T-helper 1 cell treated with Interleukin-12 subunit alpha and Interleukin-12 subunit beta and Interleukin-4 antibody, amounts not matched to agents 30 μg/mL and 1 μg/mL, for 36 hours (primary cell): ENCODE data around the gene TFCP2L1.

Experiments
- H3K27ac Mint-ChIP-seq: one replicate; pipeline ENCODE4 v1.8.0; 2021; ENCODE audit warnings: mild to moderate bottlenecking, mixed read lengths
- H3K27me3 Mint-ChIP-seq: one replicate; pipeline ENCODE4 v1.8.0; 2021; ENCODE audit warnings: low read depth, mixed read lengths
- H3K36me3 Mint-ChIP-seq: one replicate; pipeline ENCODE4 v1.8.0; 2021; ENCODE audit warnings: low read depth, mixed read lengths
- H3K4me1 Mint-ChIP-seq: one replicate; pipeline ENCODE4 v1.8.0; 2021; ENCODE audit warnings: low read depth, mixed read lengths
- H3K4me3 Mint-ChIP-seq: one replicate; pipeline ENCODE4 v1.8.0; 2021; ENCODE audit warnings: mild to moderate bottlenecking, moderate library complexity, mixed read lengths
- H3K9me3 Mint-ChIP-seq: one replicate; pipeline ENCODE4 v1.8.0; 2021; ENCODE audit warnings: mixed read lengths

The TFCP2L1 gene

DNA sequence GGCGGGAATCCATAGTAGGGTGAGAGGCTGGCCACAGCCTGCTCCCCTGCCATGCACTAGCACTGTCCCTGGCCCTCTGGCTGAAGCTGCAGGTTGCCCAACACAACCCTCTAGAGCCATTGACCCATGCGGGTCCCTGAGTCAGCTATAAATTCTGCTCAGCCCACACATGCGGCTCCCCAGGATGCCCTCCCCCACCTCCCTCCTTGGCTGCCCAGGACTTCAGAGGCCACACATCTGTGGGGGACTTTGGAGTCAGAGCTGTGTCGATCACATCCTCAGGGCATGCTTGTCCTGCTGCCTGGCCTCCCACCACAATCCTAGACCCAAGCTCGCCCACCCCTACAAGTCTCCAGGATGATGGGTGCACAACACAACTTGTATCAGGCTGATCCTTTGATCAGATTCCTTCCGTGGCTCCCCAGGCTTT lies 97.0 kb downstream of the TFCP2L1 start:
- no peak overlapping the region for H3K27ac Mint-ChIP-seq
- no peaks in the 10 kb centered on the region for H3K27me3 Mint-ChIP-seq
- no peak overlapping the region for H3K4me3 Mint-ChIP-seq

DNA sequence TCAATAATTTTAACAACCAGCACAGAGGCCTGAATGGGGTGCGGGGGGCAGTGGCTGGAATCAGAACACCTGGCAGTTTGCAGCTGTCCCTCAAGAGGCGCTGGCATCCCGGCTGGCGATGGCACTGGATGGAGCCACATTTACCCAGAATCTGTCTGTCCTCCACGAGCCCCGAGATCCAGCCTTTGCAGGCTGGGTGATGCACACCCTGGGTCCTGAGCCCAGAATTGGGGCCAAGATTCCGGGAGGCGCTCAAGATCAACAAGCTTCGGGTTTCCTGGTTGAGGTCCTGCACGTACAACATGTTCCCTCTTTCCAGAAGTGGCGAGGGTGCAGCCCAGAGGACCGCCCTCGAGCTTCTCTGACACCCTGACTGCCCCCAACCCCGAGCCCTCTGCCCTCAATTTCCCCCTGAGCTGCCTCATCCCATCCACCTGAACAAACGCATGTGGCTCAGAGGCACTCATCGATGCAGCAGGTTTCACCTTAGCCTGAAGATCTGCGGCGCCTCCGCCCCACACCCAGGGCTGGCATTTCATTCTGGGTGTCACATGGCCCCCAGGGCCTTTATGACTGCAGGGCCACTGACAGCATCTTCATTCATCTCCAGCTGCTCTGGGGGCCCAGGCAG lies 97.5 kb downstream of the TFCP2L1 start:
- no peaks in the 10 kb centered on the region for H3K9me3 Mint-ChIP-seq

More for the DNA sequence above, 97.0 kb downstream of the TFCP2L1 start:
- Mint-ChIP-seq H3K9me3 (no peaks in the 10 kb centered on the region), H3K36me3 (no peaks in the 10 kb centered on the region), H3K4me1 (no peaks in the 10 kb centered on the region)

DNA sequence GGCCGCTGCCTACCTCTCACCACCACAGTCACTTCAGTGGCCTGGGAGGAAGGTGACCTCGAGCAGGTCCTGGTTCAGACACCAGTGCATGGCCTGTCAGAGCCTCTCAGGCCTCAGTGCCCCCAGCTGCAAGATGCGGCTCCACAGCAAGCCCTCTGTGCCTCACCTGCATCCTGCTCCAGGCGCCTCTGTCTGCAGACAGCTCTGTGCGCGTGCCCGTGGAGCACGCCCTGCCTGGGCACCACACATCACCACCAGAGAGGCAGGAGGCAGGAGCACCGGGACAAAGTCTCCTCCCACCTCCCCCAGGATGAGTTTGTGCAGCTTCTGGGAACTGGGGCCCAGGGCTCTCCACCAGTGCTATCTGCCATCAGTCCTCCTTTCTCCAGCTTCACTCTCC lies 98.7 kb downstream of the TFCP2L1 start:
- Mint-ChIP-seq H3K9me3 (no peaks in the 10 kb centered on the region), H3K4me1 (no peaks in the 10 kb centered on the region), H3K36me3 (no peaks in the 10 kb centered on the region), H3K27ac (no peak overlapping the region), H3K4me3 (no peak overlapping the region), H3K27me3 (peaks cover 3% of the 10 kb centered on the region)

More for the DNA sequence above, 97.5 kb downstream of the TFCP2L1 start:
- no peak overlapping the region for H3K27ac Mint-ChIP-seq
- H3K4me1 Mint-ChIP-seq: no peaks in the 10 kb centered on the region
- no peaks in the 10 kb centered on the region for H3K36me3 Mint-ChIP-seq
- H3K4me3 Mint-ChIP-seq: no peak overlapping the region
- H3K27me3 Mint-ChIP-seq: no peaks in the 10 kb centered on the region

DNA sequence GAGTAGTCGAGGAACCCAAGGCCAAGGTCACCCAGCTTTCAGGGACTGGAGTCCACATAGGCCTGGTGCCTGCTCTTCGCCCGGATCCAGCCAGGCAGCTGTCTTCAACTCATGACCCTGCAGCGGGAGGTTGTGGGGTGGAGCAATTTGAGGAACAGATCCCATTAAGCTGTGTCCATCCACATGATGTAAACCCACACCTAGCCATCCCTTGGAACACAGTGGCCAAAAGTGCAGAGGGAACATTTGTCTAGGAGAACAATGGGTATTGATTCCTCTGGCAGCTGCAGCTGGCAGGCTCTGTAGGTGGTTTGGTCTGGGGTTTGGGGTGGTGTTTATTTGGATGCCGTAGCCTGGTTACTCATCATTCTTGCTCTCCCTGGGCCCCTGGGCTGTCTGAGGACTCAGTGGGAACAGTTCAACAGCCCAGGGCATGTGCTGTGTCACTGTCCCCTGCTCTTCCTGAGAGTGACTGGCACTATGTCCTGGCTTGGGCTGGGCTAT lies 99.4 kb downstream of the TFCP2L1 start:
- Mint-ChIP-seq H3K27ac (no peak overlapping the region), H3K27me3 (peaks cover 3% of the 10 kb centered on the region), H3K36me3 (no peaks in the 10 kb centered on the region), H3K9me3 (no peaks in the 10 kb centered on the region), H3K4me1 (no peaks in the 10 kb centered on the region), H3K4me3 (no peak overlapping the region)

DNA sequence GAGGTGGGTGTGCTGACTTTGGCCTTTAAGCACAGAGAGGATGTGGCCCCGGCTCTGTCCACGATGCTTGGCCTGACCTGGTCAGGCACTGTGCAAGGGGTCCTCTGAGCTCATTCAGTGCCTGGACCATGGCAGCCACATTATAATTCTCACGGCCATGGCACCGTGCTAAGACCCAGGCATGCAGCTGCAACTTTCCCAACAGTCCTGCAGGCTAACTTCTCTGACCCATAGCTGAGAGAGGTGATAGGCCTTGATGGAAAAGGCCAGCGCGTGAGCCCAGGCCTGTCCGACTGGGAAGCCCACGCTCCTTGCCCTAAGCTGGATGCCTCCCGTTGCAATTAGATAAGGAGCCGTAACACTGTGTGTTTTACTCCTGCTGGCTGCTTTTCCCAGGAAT lies 99.9 kb downstream of the TFCP2L1 start:
- no peaks in the 10 kb centered on the region for H3K9me3 Mint-ChIP-seq
- no peaks in the 10 kb centered on the region for H3K36me3 Mint-ChIP-seq
- H3K27me3 Mint-ChIP-seq: peaks cover 3% of the 10 kb centered on the region
- H3K4me3 Mint-ChIP-seq: no peak overlapping the region
- H3K27ac Mint-ChIP-seq: no peak overlapping the region
- no peaks in the 10 kb centered on the region for H3K4me1 Mint-ChIP-seq

DNA sequence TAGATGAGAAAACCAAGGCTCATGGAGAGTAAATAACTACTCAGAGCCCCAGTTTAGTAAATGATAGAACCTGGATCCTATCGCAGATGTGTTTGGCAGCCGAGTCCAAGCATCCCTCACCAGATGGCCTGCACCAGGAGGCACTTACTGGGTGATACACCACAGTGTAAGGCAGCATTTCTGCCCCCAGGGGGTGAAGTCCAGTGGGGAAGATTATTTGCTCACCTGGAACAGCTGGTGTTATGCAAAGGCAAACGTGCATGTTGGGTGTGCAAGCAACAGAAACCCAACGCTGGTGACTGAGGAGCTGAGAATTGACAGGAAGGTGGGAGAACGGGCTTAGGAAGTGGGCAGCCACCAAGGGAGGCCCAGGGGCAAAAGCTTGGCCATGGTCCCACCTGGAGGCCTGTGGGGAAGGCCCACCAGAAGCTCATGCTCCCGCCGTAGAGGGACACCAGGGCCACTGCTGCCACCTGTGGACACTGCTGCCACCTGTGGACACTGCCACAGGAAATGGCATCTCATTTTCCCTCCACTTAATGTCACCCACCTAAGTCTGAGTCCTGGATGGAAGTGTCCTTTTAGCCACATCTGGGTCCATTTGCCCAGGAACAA lies 100.6 kb downstream of the TFCP2L1 start:
- Mint-ChIP-seq H3K4me1 (no peaks in the 10 kb centered on the region), H3K36me3 (no peaks in the 10 kb centered on the region), H3K9me3 (no peaks in the 10 kb centered on the region), H3K27me3 (peaks cover 3% of the 10 kb centered on the region), H3K4me3 (no peak overlapping the region), H3K27ac (no peak overlapping the region)

DNA sequence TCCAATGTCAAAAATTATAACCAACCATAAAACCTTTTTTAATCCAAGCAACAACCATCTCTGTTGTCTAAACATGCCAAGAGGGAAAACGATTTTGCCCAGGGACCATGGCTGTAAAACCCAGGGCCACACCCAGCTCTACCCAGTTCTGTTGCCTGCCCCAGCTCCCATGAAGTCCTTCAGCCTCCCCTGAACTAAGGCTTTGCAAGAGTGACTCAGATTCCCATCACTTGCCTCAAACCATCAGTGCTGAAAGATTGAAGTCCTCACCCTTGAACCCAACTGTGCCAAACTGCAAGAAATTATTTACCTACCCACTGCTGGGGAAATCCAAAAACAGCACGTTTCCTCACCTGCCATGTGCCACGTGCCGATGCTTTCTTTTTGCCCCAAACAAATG lies 102.5 kb downstream of the TFCP2L1 start:
- H3K27me3 Mint-ChIP-seq: peaks cover 3% of the 10 kb centered on the region
- H3K4me3 Mint-ChIP-seq: no peak overlapping the region
- H3K36me3 Mint-ChIP-seq: no peaks in the 10 kb centered on the region
- H3K27ac Mint-ChIP-seq: no peak overlapping the region
- no peaks in the 10 kb centered on the region for H3K9me3 Mint-ChIP-seq
- no peaks in the 10 kb centered on the region for H3K4me1 Mint-ChIP-seq

DNA sequence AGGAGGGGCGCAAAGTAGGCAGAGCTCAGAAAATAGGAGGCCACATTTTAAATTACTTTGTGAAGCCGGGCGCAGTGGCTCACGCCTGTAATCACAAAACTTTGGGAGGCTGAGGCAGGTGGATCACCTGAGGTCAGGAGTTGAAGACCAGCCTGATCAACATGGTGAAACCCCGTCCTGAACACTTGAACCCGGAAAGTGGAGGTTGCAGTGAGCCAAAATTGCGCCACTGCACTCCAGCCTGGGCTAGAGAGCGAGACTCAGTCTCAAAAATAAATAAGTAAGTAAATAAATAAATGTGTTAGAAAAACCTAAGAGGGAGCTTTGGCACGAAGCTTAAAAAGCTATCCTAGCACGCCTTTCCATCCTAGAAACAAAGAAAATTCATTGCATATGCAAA lies 105.5 kb downstream of the TFCP2L1 start:
- peaks cover 3% of the 10 kb centered on the region for H3K27me3 Mint-ChIP-seq
- no peaks in the 10 kb centered on the region for H3K36me3 Mint-ChIP-seq
- no peaks in the 10 kb centered on the region for H3K4me1 Mint-ChIP-seq
- no peak overlapping the region for H3K4me3 Mint-ChIP-seq
- H3K27ac Mint-ChIP-seq: no peak overlapping the region
- no peaks in the 10 kb centered on the region for H3K9me3 Mint-ChIP-seq

DNA sequence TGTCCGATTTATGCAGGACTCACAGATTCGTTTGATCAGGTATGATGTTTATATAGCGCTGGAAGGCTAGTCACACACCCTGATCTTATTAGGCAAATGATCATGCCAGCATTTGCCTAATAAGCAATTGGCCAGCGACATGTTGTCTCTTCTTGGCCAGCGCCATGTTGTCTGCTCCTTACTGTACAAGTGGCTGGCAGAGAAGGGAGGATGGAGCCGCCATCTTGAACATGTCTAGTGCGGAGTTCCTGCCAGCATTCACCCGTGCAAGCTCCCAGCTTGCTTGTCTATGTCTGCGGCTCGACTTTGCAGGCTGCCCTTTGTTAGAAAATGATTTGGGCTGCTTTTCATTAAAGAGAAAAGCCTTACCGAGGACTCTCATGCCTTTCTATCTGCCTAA lies 106.3 kb downstream of the TFCP2L1 start:
- H3K27ac Mint-ChIP-seq: no peak overlapping the region
- no peaks in the 10 kb centered on the region for H3K36me3 Mint-ChIP-seq
- H3K27me3 Mint-ChIP-seq: peaks cover 3% of the 10 kb centered on the region
- H3K9me3 Mint-ChIP-seq: no peaks in the 10 kb centered on the region
- H3K4me3 Mint-ChIP-seq: no peak overlapping the region
- no peaks in the 10 kb centered on the region for H3K4me1 Mint-ChIP-seq

DNA sequence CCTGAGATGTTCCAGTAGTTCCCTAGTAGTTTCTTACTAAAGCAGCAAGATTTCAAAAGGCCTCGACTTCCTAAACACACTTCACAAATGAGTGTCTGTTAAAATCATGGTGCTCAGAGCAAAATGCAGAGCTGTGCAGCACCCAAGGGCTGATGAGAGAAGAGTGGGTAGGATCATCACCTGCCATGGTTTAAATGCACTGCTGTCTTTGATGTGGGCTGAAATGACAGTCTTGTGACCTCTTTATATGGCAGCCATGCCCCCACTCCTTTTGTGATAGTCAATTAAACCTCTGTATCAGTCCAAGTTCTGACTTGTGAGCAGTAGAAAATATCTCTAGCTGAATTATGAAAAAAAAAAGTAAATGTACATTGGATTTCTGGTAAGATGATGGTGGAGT lies 107.1 kb downstream of the TFCP2L1 start:
- no peaks in the 10 kb centered on the region for H3K4me1 Mint-ChIP-seq
- H3K9me3 Mint-ChIP-seq: no peaks in the 10 kb centered on the region
- no peaks in the 10 kb centered on the region for H3K36me3 Mint-ChIP-seq
- no peak overlapping the region for H3K4me3 Mint-ChIP-seq
- H3K27me3 Mint-ChIP-seq: peaks cover 3% of the 10 kb centered on the region
- no peak overlapping the region for H3K27ac Mint-ChIP-seq

DNA sequence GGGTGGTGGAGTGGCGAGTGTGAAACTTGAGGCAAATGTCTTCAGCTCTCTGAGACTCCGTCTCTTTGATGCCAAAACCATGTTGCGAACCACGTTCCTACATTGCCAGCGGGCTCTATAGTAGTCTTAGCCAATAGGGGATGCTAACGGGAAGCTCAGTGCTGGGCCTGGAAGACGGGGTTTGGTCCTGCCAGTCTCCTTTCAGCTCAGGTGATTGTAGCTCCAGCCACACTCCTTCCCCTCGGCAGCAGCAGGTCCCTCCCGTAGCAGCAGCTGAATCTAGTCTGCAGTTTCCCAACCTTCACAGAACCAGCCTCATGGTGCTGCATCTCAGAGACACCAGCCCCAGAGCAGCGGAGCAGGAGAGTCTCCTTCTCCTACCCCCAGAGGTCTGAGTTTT lies 109.7 kb downstream of the TFCP2L1 start:
- H3K27me3 Mint-ChIP-seq: no peaks in the 10 kb centered on the region
- no peak overlapping the region for H3K4me3 Mint-ChIP-seq
- no peaks in the 10 kb centered on the region for H3K9me3 Mint-ChIP-seq
- no peak overlapping the region for H3K27ac Mint-ChIP-seq
- no peaks in the 10 kb centered on the region for H3K4me1 Mint-ChIP-seq
- H3K36me3 Mint-ChIP-seq: no peaks in the 10 kb centered on the region

DNA sequence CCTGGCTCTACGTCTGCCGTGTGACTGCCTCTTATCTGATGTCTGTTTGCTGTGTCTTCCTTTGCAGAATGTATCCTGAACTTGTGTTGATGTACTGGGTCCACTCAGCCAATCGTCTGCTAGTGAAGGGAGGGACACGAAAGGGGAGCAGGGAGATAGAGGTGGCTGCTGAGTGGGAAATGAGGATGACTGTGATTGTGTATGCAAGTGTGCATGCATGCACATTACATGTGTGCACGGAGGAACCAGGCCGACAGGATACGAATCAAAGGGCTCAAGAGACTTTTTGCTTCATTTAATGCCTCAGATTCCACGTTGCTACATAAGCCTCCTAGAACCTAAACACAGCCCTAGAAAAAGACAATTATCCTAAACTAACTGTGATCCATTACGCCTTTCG lies 111.2 kb downstream of the TFCP2L1 start:
- no peaks in the 10 kb centered on the region for H3K9me3 Mint-ChIP-seq
- H3K27ac Mint-ChIP-seq: no peak overlapping the region
- no peaks in the 10 kb centered on the region for H3K4me1 Mint-ChIP-seq
- H3K36me3 Mint-ChIP-seq: no peaks in the 10 kb centered on the region
- H3K27me3 Mint-ChIP-seq: no peaks in the 10 kb centered on the region
- H3K4me3 Mint-ChIP-seq: no peak overlapping the region

DNA sequence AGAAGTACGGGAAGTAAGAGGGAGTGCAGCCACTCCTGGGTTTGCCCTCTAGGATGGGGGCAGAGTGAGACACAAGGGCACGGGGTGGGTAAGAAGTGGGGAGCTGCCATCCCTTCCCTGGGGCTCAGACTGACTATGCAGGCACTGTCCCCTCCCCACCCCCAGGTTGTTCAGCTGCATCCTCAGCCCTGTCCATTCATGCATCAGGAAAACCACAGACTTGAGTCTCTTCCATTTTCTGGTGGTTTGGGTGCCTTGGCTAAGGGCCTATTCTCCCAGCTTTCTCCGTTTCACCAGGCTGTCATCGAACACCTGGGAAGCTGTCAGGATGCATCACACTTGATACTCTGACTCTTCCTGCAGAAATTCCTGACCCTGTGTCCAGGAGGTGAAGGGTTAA lies 111.9 kb downstream of the TFCP2L1 start:
- no peaks in the 10 kb centered on the region for H3K27me3 Mint-ChIP-seq
- H3K36me3 Mint-ChIP-seq: no peaks in the 10 kb centered on the region
- no peaks in the 10 kb centered on the region for H3K9me3 Mint-ChIP-seq
- no peaks in the 10 kb centered on the region for H3K4me1 Mint-ChIP-seq
- no peak overlapping the region for H3K4me3 Mint-ChIP-seq
- no peak overlapping the region for H3K27ac Mint-ChIP-seq

DNA sequence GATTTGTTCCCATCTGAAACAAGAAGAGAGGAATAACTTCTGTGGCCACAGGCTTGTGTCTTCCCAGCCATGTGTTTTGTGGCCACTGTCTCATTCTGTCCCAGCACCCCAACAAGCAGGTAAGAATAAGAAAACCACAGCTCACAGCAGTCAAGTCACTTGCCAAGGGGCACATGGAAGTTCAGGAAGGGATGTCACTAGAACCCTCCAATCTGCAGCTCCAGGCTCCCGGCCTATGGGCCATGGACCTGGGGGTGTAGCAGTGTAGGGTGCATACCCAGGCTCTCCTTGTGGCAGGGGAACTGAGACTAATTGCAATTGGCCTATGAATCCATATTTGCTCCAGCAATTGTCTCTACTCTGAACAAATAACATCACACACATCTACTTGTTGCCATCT lies 112.5 kb downstream of the TFCP2L1 start:
- H3K4me3 Mint-ChIP-seq: no peak overlapping the region
- H3K9me3 Mint-ChIP-seq: no peaks in the 10 kb centered on the region
- H3K27me3 Mint-ChIP-seq: no peaks in the 10 kb centered on the region
- H3K36me3 Mint-ChIP-seq: no peaks in the 10 kb centered on the region
- no peak overlapping the region for H3K27ac Mint-ChIP-seq
- no peaks in the 10 kb centered on the region for H3K4me1 Mint-ChIP-seq

DNA sequence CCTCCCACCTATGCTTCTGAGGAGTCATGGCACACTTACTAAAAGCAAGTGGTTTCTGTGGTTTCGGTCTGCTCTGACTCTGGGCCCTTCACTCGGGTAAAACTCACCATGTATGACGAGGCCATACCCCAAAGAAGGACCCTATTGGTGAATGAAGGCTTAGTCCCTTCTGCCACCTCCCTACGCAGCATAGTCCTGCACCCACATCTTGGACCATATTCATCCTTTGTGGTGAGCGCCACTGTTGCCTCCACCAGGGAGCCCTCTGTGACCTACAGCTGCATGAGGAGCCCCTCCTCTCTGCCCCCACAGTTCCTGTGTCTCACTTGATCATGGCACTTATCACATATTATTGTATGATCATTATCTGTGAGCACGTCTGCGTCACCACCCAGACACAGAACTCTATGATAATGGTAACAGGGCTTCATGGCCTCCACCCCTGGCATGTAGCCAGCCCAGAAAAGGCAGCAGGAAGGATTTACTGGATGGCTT lies 113.3 kb downstream of the TFCP2L1 start:
- H3K27me3 Mint-ChIP-seq: no peaks in the 10 kb centered on the region
- H3K4me3 Mint-ChIP-seq: no peak overlapping the region
- no peak overlapping the region for H3K27ac Mint-ChIP-seq
- no peaks in the 10 kb centered on the region for H3K9me3 Mint-ChIP-seq
- H3K36me3 Mint-ChIP-seq: no peaks in the 10 kb centered on the region
- H3K4me1 Mint-ChIP-seq: no peaks in the 10 kb centered on the region
